ENCODE results near the gene EFEMP2.

Gene EFEMP2

GRCh38 chr11:65866509-65867283 lies 5.9 kb downstream of the EFEMP2 start:
- DNase-seq (ENCODE audit: low spot score): no peak

GRCh38 chr11:65865550-65866172 lies 6.9 kb downstream of the EFEMP2 start:
- DNase-seq (ENCODE audit: low spot score): no peak

GRCh38 chr11:65864706-65865471 lies 7.7 kb downstream of the EFEMP2 start:
- no peak for DNase-seq (ENCODE audit: low spot score)

DNA sequence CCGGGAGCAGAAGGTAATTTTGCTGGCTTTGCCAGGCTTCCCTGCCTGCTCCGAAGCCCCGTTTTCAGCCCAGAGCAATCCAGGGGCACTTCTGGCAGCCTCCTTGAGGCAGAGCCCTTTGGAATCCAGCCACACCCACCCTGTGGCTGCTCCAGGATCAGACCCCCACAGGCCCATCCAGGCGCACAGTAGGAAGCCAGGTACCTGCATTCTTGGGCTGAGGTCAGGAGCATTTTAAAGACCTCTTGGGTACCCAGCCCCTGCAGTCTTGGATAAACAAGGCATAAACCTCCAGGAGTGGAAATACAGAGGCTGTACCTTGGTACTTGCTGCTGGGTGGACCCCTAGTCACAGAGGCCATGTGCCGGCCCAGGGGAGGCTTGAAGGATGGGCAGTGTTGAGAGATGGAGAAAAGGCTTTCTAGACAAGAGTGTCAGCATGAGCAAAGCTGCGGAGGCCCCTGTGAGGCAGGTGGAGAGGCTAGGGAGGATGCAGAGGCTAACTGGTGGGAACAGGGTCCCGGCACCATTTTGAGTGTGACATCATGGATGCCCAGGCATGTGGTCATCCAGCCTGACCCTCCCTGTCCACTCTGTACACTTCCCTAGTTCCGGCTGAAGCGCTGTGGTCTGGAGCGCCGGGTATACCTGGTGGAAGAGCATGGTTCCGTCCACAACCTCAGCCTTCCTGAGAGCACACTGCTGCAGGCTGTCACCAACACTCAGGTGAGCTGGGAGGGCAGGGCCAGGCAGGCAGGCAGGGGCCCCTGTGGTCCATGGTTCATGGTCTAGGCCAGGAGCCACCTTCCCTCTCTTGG lies 8.5 kb downstream of the EFEMP2 start:
- DNase-seq (ENCODE audit: low spot score): no peak

DNA sequence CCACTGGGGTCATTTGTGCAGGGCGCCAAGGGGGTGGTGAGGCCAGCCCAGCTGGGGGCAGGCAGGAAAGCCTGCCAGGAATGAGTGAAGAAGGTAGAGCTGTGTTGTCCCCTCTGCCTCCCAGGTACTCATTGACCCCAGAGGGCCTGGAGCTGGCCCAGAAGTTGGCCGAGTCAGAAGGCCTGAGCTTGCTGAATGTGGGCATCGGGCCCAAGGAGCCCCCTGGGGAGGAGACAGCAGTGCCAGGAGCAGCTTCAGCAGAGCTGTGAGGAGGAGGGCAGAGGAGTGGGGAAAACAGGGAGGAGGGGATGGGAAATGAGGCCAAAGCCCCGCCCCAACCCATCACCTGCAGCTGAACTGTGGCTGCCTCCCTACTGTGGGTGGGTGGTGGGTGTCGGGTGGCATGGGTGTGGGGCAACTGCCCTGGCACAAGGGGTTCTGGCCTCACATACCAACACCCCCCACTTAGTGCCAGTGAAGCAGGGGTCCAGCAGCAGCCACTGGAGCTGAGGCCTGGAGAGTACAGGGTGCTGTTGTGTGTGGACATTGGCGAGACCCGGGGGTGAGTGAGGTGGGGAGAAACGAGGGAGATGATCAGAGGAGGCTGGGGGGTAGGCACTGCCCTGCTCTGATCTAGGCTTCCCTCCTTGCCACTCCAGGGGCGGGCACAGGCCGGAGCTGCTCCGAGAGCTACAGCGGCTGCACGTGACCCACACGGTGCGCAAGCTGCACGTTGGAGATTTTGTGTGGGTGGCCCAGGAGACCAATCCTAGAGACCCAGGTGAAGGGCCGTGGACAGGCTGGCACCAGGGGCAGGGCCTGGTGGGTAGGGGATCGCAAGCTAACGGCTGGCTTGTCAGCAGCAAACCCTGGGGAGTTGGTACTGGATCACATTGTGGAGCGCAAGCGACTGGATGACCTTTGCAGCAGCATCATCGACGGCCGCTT lies 9.4 kb downstream of the EFEMP2 start:
- DNase-seq (ENCODE audit: low spot score): no peak

DNA sequence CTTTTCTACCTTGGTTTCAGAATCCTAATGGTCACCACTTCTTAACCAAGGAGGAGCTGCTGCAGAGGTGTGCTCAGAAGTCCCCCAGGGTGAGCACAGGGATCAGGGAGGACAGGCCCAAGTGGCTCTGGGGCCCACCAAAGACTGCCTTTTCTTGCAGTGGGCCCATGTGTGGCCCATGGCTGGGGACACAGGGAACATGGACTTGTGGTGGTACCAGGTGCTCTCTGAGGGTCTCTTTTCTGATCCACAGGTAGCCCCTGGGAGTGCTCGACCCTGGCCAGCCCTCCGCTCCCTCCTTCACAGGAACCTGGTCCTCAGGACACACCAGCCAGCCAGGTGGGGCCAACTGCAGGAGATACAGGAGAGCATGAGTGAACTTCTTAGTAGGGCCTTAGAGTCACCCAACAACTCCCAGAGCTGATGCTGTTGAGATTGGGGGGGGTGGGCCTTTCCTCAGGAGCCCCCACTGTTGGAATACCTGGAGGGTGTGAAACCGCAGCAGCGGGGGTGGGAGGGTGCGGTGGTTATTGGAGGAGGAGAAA lies 10.3 kb downstream of the EFEMP2 start:
- DNase-seq (ENCODE audit: low spot score): no peak

- DNase-seq (ENCODE audit: low spot score): no peak
Measured at GRCh38 chr11:65861533-65862183, 10.9 kb downstream of the EFEMP2 start.

DNA sequence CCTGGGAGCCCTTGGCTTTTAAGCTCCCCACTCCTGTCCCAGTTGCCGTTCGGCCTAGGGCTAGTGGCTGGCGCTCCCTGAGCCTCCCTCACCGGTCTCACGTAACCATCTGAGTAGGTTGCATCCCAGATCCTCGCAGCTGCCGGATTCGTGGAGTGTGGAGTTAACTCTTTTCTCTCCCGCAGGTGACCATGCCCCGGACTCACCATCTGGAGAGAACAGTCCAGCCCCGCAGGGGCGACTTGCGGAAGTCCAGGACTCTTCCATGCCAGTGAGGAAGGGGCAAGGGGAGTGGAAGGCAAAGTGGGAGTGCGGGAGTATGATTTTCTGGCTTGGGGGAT lies 11.5 kb downstream of the EFEMP2 start:
- no peak for DNase-seq (ENCODE audit: low spot score)

DNA sequence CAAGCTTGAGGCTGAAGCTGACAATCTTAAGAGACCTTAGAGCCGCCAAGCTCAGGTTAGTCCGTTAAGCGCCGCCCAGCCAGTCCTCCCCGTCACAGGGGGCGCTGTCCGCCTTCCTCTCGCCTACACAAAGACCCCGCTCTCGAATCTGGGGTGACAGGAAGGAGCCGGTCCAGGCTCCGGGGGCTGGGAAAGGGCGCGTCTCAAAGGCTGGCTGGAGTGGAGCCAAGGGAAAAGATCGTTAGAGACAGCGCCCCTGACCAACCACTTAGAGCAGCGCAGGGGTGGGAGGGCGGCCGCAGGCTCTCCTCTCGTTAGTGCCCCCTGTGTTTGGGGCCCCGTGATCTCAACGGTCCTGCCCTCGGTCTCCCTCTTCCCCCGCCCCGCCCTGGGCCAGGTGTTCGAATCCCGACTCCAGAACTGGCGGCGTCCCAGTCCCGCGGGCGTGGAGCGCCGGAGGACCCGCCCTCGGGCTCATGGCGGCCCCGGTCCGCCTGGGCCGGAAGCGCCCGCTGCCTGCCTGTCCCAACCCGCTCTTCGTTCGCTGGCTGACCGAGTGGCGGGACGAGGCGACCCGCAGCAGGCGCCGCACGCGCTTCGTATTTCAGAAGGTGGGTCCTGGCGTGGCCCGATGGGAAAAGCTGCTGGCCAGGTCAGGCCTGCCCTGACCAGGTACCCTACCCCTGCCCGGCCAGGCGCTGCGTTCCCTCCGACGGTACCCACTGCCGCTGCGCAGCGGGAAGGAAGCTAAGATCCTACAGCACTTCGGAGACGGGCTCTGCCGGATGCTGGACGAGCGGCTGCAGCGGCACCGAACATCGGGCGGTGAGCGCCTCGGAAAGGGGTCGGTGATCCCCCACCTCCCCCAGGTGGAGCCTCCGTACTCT lies 12.1 kb downstream of the EFEMP2 start, which contains the start of gene MUS81:
TSS of gene MUS81 (plus strand) at position 156 of the 887 bp plus-strand sequence. CDS start at position 477, 321 bp downstream.
- peak; percentile 98 for DNase-seq (ENCODE audit: low spot score)

GRCh38 chr11:65859812-65860277 lies 12.8 kb downstream of the EFEMP2 start:
- DNase-seq (ENCODE audit: low spot score): peak; percentile 69

DNA sequence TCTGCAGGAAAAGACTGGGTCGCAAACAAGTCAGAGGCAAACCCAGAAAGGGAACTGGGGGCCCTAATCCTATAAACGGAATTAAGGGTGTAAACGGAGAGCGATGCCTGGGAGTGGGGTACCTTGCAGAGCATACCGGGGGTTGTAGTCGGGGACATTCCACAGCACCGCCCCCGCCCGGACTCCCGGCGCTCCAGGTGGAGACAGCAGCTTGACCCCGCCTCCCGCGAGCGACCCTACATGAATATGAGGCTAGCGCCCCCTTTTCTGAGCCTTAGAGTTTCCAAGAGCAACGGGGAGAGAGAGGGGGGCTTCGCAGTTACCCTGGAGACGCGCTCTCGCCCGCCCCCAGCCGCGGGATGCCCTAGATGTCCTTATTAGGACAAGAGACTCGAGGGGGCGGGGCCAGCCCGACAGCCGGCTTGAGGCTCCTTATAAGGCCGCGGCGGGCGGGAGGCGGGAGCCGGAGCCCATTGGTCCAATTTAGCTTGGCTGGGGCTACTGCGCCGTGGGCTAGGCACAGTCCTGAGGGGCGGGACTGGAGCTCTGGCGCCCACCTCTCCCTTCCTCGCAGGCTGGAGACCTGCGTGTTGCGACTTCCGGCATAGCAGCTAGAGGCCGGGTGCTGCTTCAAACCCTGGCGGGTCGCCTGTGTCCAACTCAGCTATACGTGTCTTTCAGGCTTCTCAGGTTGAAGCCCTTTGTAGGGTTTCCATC lies 13.3 kb downstream of the EFEMP2 start:
- peak; percentile 99 for DNase-seq (ENCODE audit: low spot score)

- peak; percentile 55 for DNase-seq (ENCODE audit: low spot score)
Measured at GRCh38 chr11:65858681-65859087, 13.9 kb downstream of the EFEMP2 start.

- DNase-seq (ENCODE audit: low spot score): peak; percentile 98
Measured at GRCh38 chr11:65857853-65858680, 14.5 kb downstream of the EFEMP2 start, which contains the start of gene CFL1. CFL1 (minus strand) TSS chr11:65858180; CDS start chr11:65858099, 81 bp downstream.

GRCh38 chr11:65857500-65857852 lies 15.1 kb downstream of the EFEMP2 start:
- peak; percentile 51 for DNase-seq (ENCODE audit: low spot score)

GRCh38 chr11:65856689-65857499 lies 15.7 kb downstream of the EFEMP2 start:
- peak; percentile 80 for DNase-seq (ENCODE audit: low spot score)

DNA sequence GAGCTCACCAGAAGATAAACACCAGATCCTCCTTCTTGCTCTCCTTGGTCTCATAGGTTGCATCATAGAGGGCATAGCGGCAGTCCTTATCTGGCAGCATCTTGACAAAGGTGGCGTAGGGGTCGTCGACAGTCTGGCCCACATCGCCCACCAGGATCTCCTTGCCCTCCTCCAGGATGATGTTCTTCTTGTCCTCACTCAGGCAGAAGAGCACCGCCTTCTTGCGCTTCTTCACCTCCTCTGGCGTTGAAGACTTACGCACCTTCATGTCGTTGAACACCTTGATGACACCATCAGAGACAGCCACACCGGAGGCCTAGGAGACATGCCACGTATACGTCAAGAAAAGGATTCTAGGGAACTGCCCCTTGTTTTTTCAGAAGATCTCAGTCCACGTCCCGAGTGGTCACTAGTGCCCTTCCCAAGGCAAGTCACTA lies 16.7 kb downstream of the EFEMP2 start:
- DNase-seq (ENCODE audit: low spot score): no peak
